Keratinocyte (primary cell): ENCODE data around the gene MUC3A. TPM values are rescaled to one million over a fixed set of nuclear protein-coding genes. Genes with fewer than 3 reads are reported as not detected.

ENCODE experiments used
- DNase-seq: peaks from one replicate; pipeline ENCODE4 v3.0.0-alpha.2; 2011; ENCODE audit warnings: low read depth, missing footprints, low spot score
- FAIRE-seq: peaks from 2 replicates; lab custom pipeline; 2011; peaks lifted over from hg19 to GRCh38; lab: Jason Lieb, UNC
- H2AFZ ChIP-seq: 2 replicates; pipeline ENCODE4 v1.6.0; 2012; ENCODE audit warnings: low read length, control low read depth, inconsistent platforms; ENCODE audit not compliant: control insufficient read depth
- H3K27ac ChIP-seq: 2 replicates; pipeline ENCODE4 v1.5.1; 2011; ENCODE audit warnings: low read length; ENCODE audit not compliant: control insufficient read depth, insufficient read depth
- H3K27me3 ChIP-seq: 3 replicates; pipeline ENCODE4 v1.6.0; 2011; ENCODE audit warnings: low read length; ENCODE audit not compliant: control insufficient read depth, insufficient read depth; ENCODE audit errors: extremely low read depth
- H3K36me3 ChIP-seq, 2 experiments: 2 replicates in 1 of 2; 3 replicates in 1 of 2; pipeline ENCODE4 v1.5.1; 2011; ENCODE audit warnings: low read length in 2 of 2, mild to moderate bottlenecking in 1 of 2; ENCODE audit not compliant: control insufficient read depth in 2 of 2, insufficient read depth in 2 of 2; ENCODE audit errors: extremely low read depth in 1 of 2
- H3K4me1 ChIP-seq: 3 replicates; pipeline ENCODE4 v1.5.1; 2011; ENCODE audit warnings: low read length; ENCODE audit not compliant: control insufficient read depth, insufficient read depth; ENCODE audit errors: extremely low read depth
- H3K4me2 ChIP-seq: 3 replicates; pipeline ENCODE4 v1.6.0; 2011; ENCODE audit warnings: low read depth, low read length; ENCODE audit not compliant: control insufficient read depth, insufficient read depth; ENCODE audit errors: extremely low read depth
- H3K4me3 ChIP-seq, 3 experiments: fragments of 200-600 bp in 1 of 3; sonication (generic) in 1 of 3; 2 replicates in 2 of 3; 3 replicates in 1 of 3; pipeline ENCODE4 v1.5.1; 2011 to 2016; ENCODE audit warnings: low read length in 3 of 3, mild to moderate bottlenecking in 3 of 3, control low read depth in 2 of 3, inconsistent platforms in 1 of 3, low read depth in 1 of 3, mixed read lengths in 1 of 3, mixed run types in 1 of 3, moderate library complexity in 1 of 3; ENCODE audit not compliant: control insufficient read depth in 2 of 3, insufficient read depth in 2 of 3; ENCODE audit errors: extremely low read depth in 1 of 3
- H3K79me2 ChIP-seq: 2 replicates; pipeline ENCODE4 v1.6.0; 2012; ENCODE audit warnings: low read length; ENCODE audit not compliant: control insufficient read depth, insufficient read depth
- H3K9ac ChIP-seq: 3 replicates; pipeline ENCODE4 v1.6.0; 2011; ENCODE audit warnings: low read length; ENCODE audit not compliant: control insufficient read depth, insufficient read depth; ENCODE audit errors: extremely low read depth
- H3K9me1 ChIP-seq: 3 replicates; pipeline ENCODE4 v1.6.0; 2011; ENCODE audit warnings: low read length; ENCODE audit not compliant: control insufficient read depth, insufficient read depth; ENCODE audit errors: extremely low read depth
- H3K9me3 ChIP-seq: 2 replicates; pipeline ENCODE4 v1.5.1; 2012; ENCODE audit warnings: low read depth, low read length; ENCODE audit not compliant: control insufficient read depth
- H4K20me1 ChIP-seq: 3 replicates; pipeline ENCODE4 v1.6.0; 2011; ENCODE audit warnings: low read length; ENCODE audit not compliant: control insufficient read depth, insufficient read depth; ENCODE audit errors: extremely low read depth
- CTCF ChIP-seq, 3 experiments: IDR thresholded peaks in 1 of 3; conservative IDR thresholded peaks in 1 of 3; optimal IDR thresholded peaks in 1 of 3; 2 replicates in 2 of 3; 3 replicates in 1 of 3; pipeline versions ENCODE3 to v1.5.1; 2011; ENCODE audit warnings: low read length in 3 of 3, mild to moderate bottlenecking in 3 of 3, moderate library complexity in 2 of 3, control low read depth in 1 of 3, inconsistent platforms in 1 of 3; ENCODE audit not compliant: insufficient read depth in 2 of 3; ENCODE audit errors: extremely low read depth in 1 of 3
- EZH2 ChIP-seq: IDR thresholded peaks from one replicate; pipeline ENCODE4 v1.6.1; 2012; ENCODE audit warnings: inconsistent platforms, mild to moderate bottlenecking, low read length, moderate library complexity
- dilution Hi-C: fragments of 300-500 bp; cut with MboI; formaldehyde crosslinking; loops from one replicate; pipeline ENCODE4 v1.7.0; 2020; ENCODE audit warnings: low sequenced_read_pairs; ENCODE audit not compliant: extremely low pct_ligation_motif_present
- polyA plus RNA-seq, 5 experiments: library from polyadenylated mRNA; depleted of rRNA in 3 of 5; stranded (reverse) in 3 of 5; stranded (forward) in 1 of 5; unstranded in 1 of 5; fragments of >200 nt; gene quantifications; 1 replicate in 1 of 5; 2 replicates in 3 of 5; 3 replicates in 1 of 5; pipeline versions ENCODE4 v1.2.1 to v1.2.3, GENCODE V29; 2011 to 2012; ENCODE audit warnings: missing spikeins in 2 of 5, low read depth in 1 of 5, low replicate concordance in 1 of 5

MUC3A gene
- polyA plus RNA-seq, 1 donor (not counting 4 experiments of a cell fraction or from before 2014, with no cell fraction given), result 0.10 TPM

GRCh38 chr7:100965045-100965722 lies 15.8 kb downstream of the MUC3A start:
- no peak overlapping the region for H2AFZ ChIP-seq
- no peak for DNase-seq

GRCh38 chr7:100965723-100966541 lies 16.6 kb downstream of the MUC3A start:
- DNase-seq, result no peak
- TF ChIP-seq CTCF (optimal IDR thresholded peaks at IDR 0.05 in 1 of 3, IDR thresholded peaks at IDR 0.05 in 1 of 3, conservative IDR thresholded peaks at IDR 0.05 in 1 of 3; ENCODE audit: extremely low read depth in 1 of 3, insufficient read depth in 2 of 3, low read length in 3 of 3) (peak in 2 of 3 experiments; percentile 54 to 94), EZH2 (no peak)
- Histone ChIP-seq H3K9ac (no peak overlapping the region), H3K4me2 (peak overlapping the region; percentile 52), H3K27me3 (peaks cover 43% of the 10 kb centered on the region), H3K27ac (no peak overlapping the region), H3K79me2 (no peaks in the 10 kb centered on the region), H3K36me3 (no peaks in the 10 kb centered on the region), H3K4me1 (no peaks in the 10 kb centered on the region), H4K20me1 (no peaks in the 10 kb centered on the region), H3K9me3 (no peaks in the 10 kb centered on the region), H2AFZ (no peak overlapping the region), H3K9me1 (no peaks in the 10 kb centered on the region), H3K4me3 (peak overlapping the region; percentile 28 to 40 (median 37))
- FAIRE-seq, result no peak
- dilution Hi-C loops, result no loop called here

More at GRCh38 chr7:100965045-100965722, 15.8 kb downstream of the MUC3A start:
- TF ChIP-seq EZH2 (peak; percentile 75), CTCF (optimal IDR thresholded peaks at IDR 0.05 in 1 of 3, IDR thresholded peaks at IDR 0.05 in 1 of 3, conservative IDR thresholded peaks at IDR 0.05 in 1 of 3; ENCODE audit: extremely low read depth in 1 of 3, insufficient read depth in 2 of 3, low read length in 3 of 3) (no peak)
- Histone ChIP-seq H3K4me2 (peak overlapping the region; percentile 52), H3K9ac (no peak overlapping the region), H3K36me3 (no peaks in the 10 kb centered on the region), H3K27ac (no peak overlapping the region), H3K4me3 (peak overlapping the region in 1 of 3 experiments; percentile 11), H3K9me1 (no peaks in the 10 kb centered on the region), H3K4me1 (no peaks in the 10 kb centered on the region), H3K79me2 (no peaks in the 10 kb centered on the region), H3K27me3 (peaks cover 43% of the 10 kb centered on the region), H3K9me3 (no peaks in the 10 kb centered on the region), H4K20me1 (no peaks in the 10 kb centered on the region)
- no peak for FAIRE-seq
- dilution Hi-C loops, result no loop called here
